WI38 (cell line): ENCODE data around the gene ZNF778.

Experiments used
- H3K4me3 ChIP-seq: 2 replicates; pipeline ENCODE4 v1.5.1; 2011; ENCODE audit warnings: low read depth, mild to moderate bottlenecking, control low read depth, low read length
- TF ChIP-seq, protein P1 (sequence below): IDR thresholded peaks from 2 replicates; pipeline ENCODE4 v1.5.1; 2012; ENCODE audit warnings: low read depth, mild to moderate bottlenecking, control low read depth, low read length

The ZNF778 gene

DNA sequence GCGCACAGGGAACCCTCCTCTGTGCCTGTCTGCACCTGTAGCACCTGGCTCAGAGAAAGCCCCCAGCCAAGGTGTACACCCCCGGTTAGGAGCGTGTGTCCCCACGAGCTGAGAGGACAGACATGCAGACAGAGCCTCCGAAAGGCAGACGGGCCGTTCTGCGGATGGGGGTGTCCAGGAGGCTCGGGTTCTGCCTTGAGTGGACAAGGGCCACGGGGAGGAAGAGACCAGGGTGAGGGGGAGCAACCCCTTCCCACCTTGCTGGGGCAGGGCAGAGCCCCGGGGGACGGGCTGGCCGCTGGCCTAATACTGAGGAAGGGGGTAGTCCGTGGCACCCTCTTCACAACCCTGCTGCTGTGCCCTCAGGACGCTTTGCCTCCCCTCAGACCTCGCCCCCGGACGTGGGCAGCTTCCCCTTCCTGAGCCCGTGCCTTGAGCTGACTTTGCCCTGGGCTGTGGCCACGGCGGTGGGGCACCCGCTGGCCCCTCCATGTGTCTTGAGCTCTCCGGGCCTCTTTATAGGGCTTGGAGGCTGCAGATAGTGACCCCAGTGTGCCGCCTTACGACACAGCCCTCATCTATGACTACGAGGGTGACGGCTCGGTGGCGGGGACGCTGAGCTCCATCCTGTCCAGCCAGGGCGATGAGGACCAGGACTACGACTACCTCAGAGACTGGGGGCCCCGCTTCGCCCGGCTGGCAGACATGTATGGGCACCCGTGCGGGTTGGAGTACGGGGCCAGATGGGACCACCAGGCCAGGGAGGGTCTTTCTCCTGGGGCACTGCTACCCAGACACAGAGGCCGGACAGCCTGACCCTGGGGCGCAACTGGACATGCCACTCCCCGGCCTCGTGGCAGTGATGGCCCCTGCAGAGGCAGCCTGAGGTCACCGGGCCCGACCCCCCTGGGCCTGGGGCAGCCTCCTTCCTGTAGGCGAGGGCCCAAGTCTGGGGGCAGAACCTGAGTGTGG, 22.9 kb upstream of the ZNF778 start:
- H3K4me3 ChIP-seq = no peak overlapping the region
- TF ChIP-seq, protein P1, sequence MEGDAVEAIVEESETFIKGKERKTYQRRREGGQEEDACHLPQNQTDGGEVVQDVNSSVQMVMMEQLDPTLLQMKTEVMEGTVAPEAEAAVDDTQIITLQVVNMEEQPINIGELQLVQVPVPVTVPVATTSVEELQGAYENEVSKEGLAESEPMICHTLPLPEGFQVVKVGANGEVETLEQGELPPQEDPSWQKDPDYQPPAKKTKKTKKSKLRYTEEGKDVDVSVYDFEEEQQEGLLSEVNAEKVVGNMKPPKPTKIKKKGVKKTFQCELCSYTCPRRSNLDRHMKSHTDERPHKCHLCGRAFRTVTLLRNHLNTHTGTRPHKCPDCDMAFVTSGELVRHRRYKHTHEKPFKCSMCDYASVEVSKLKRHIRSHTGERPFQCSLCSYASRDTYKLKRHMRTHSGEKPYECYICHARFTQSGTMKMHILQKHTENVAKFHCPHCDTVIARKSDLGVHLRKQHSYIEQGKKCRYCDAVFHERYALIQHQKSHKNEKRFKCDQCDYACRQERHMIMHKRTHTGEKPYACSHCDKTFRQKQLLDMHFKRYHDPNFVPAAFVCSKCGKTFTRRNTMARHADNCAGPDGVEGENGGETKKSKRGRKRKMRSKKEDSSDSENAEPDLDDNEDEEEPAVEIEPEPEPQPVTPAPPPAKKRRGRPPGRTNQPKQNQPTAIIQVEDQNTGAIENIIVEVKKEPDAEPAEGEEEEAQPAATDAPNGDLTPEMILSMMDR = no peak

DNA sequence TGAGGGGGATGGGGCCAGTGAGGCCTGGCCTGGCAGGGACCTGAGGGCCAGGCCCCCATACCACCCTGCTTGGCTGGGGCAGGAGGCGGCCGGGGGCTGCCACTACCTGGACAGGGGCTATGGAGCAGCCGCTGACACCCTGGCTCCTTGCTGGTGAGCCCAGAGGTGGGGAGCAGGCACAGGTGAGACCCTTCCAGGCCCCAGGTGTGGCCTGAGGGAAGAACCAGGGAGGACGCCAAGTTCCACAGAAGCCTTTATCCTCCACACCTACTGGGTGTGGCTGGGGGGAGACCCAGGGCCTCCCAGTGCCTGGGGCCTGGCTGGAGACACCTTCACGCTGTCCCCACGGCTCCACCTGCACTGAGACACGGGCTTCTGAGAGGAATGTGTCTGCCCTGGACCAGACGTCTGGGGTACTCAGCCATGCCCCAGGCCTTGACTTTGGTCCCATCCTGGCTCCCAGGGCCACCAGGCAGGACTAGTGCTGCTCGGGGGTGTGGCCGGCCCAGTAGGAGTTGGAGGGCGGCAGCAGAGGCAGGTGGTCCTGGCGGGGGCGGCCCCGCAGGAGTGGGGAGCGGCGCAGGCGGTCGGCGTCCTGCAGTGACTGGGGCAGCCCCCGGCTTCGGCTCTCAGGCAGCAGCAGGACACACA, 21.9 kb upstream of the ZNF778 start:
- TF ChIP-seq, protein P1 = no peak
- no peak overlapping the region for H3K4me3 ChIP-seq

DNA sequence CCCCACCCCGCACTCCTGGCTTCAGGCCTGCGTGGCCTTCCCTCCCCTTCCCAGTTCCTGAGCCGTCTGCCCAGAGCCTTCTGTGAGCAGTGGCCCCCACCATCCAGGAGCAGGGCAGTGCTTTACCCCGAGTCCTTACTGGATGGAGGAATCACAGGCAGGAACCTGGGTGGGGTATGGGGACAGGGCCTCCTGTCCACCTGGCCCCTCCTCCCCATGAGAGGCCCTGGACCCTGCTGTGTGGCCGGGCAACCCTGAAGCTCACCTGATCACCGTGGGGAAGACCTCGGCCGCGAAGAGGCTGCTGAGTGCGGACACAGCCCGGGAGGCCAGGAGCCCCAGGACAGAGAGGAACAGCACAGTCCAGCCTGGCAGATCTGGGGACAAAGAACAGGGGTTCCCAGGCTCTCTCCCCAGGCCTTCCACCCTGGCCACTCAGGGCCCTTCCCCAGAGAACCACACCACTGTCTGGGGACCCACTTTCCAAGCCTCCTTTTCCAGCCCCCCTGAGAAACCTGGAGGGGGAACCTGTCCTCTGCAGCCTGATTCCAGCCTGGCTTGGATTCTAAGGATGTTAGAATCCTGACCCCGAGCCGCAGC, 20.4 kb upstream of the ZNF778 start:
- TF ChIP-seq, protein P1 = no peak
- H3K4me3 ChIP-seq = no peak overlapping the region

DNA sequence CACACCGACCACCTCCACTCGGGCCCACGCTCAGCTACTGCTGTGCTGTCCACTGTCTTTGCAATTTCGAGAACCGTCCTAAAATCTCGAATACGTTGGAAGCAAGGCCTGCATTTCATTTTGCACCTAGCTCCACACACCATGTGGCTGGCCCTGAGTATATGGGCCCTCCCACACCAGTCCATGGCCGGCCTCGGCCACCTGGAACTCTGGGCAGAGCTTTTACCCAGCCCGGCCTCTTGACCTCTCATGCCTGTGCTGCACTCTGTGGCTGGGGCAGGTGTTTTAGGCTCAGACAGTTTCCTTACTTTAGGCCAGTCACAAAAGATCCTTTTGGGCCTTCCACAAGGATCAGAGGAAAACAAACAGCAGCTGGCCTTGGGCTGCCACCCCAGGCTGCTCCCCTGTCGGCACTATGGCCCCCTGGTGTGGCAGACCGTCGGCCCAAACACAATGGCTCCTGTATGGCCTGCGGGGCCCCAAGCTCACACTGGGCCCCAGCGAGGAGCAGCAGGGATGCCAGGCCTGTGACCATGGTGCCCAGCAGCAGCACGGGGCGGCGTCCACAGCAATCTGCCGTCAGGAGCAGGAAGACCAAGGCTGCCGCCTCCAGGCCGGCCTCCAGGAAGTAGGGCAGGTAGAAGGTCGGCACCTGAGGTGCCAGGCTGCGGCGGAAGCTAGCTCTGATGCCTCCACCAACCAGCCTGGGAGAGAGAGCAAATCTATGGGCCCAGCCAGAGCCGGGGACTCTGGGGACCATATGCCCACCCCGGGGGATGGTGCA, 19.7 kb upstream of the ZNF778 start:
- no peak overlapping the region for H3K4me3 ChIP-seq
- TF ChIP-seq, protein P1 = no peak

DNA sequence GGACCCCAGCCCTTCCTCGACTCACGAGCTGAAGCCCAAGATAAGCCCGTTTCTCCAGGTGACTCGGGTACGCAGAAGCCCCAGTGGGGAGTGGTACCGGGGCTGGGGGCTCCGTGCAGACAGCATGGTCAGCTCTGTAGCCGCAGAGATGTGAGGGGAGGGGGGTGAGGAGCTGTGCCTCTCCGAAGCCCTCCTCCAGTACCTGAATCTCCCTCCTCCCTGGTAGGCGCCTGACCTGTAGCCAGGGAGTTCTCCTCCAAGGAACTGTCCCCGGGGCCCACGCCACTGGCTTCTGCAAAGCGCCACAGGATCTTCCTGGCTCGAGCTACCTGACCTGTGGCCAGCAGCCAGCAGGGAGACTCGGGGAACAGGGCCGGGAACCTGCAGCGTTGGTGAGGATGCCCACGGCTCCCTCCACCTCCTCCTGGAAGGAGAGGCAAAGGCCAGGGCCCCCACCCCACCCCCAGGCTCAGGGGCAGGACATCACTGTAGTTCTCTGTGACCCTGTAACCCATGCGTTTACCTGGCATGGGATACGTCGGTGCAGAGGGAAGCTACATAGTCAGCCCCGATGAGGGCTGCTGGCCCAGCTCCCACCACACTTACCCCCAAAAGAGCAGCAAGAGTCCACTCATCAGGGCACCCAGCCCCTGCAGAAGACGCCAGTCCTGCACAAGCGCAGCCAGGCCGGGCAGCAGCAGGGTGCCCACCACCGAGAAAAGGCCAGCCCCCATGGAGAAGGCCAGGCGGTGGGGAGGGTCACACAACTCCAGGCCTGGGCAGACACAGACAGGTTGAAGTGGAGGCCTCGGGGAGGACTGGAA, 18.9 kb upstream of the ZNF778 start:
- H3K4me3 ChIP-seq = no peak overlapping the region
- TF ChIP-seq, protein P1 = no peak
